Mucosa of descending colon (tissue), 3 donors: ENCODE data around the gene SDK2. TPM values are rescaled to one million over a fixed set of nuclear protein-coding genes. Genes with fewer than 3 reads are reported as not detected.
A peak's percentile ranks its signal among the peaks of the same experiment; 100 is the strongest.

Experiments used
- ATAC-seq: fragments of 200-7000 bp; cut with Tn5 transposase; one replicate; pipeline ENCODE4 v1.9.1; 2020; ENCODE audit warnings: mild to moderate bottlenecking, moderate library complexity
- DNase-seq, 3 donors: peaks; one replicate each; pipeline ENCODE4 v3.0.0-alpha.2; 2020
- H3K36me3 ChIP-seq: fragments of 200-600 bp; one replicate; pipeline ENCODE4 v1.8.0; 2021; ENCODE audit warnings: low read depth, mild to moderate bottlenecking
- H3K4me1 ChIP-seq: fragments of 200-600 bp; one replicate; pipeline ENCODE4 v1.8.0; 2021; ENCODE audit warnings: low read depth, mild to moderate bottlenecking
- H3K4me3 ChIP-seq: fragments of 200-600 bp; one replicate; pipeline ENCODE4 v1.8.0; 2021; ENCODE audit warnings: mild to moderate bottlenecking
- H3K9me3 ChIP-seq: fragments of 200-600 bp; one replicate; pipeline ENCODE4 v1.8.0; 2021; ENCODE audit warnings: mild to moderate bottlenecking
- intact Hi-C, 2 donors: fragments of 100-400 bp; cut with DNase I in 1 of 2; cut with micrococcal nuclease in 1 of 2; formaldehyde crosslinking; loops; one replicate each; pipeline versions ENCODE4 v1.11.0 to v1.11.1; 2022; cut with DNase I, micrococcal nuclease
- total RNA-seq, 3 donors: library from RNA; stranded (reverse); fragmentation: NEBNext Ultra II Directional in 2 of 3; extraction: Animal tissue kit (Norgen Biotek cat#: 25700) in 2 of 3; gene quantifications; one replicate each; pipeline versions ENCODE4 v1.2.1 to v1.2.4, GENCODE V29; 2021 to 2023
- TF ChIP-seq, protein P1 (sequence below): fragments of 200-600 bp; IDR thresholded peaks from one replicate; pipeline ENCODE4 v1.8.0; 2022; ENCODE audit warnings: antibody characterized with exemption, mild to moderate bottlenecking
- donor health status: DM: no; HTN: no; CAD: no; lungs with moderate emphysema.
- donor health status: DM: no; HTN: no; CAD: no.
- donor health status: DM: no; HTN: yes; CAD: no.

The SDK2 gene
- total RNA-seq, 3 donors from 2014 or later, result 1.2 to 1.6 (median 1.3) TPM

- DNase-seq (no peak), ATAC-seq (no peak)
- no peaks in the 10 kb centered on the region for H3K36me3 ChIP-seq
- TF ChIP-seq, protein P1, sequence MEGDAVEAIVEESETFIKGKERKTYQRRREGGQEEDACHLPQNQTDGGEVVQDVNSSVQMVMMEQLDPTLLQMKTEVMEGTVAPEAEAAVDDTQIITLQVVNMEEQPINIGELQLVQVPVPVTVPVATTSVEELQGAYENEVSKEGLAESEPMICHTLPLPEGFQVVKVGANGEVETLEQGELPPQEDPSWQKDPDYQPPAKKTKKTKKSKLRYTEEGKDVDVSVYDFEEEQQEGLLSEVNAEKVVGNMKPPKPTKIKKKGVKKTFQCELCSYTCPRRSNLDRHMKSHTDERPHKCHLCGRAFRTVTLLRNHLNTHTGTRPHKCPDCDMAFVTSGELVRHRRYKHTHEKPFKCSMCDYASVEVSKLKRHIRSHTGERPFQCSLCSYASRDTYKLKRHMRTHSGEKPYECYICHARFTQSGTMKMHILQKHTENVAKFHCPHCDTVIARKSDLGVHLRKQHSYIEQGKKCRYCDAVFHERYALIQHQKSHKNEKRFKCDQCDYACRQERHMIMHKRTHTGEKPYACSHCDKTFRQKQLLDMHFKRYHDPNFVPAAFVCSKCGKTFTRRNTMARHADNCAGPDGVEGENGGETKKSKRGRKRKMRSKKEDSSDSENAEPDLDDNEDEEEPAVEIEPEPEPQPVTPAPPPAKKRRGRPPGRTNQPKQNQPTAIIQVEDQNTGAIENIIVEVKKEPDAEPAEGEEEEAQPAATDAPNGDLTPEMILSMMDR, result no peak
- no peaks in the 10 kb centered on the region for H3K4me1 ChIP-seq
- intact Hi-C loops, result loop anchor here in 1 of 2 donors (5.0 kb wide), 1 partner anchor 96 kb away; the partner anchor contains the start of gene CPSF4L
- no peak overlapping the region for H3K4me3 ChIP-seq
- H3K9me3 ChIP-seq, result no peaks in the 10 kb centered on the region
Measured at GRCh38 chr17:73357981-73358380, 286.3 kb downstream of the SDK2 start.

GRCh38 chr17:73357318-73357717, 286.9 kb downstream of the SDK2 start:
- H3K36me3 ChIP-seq, result no peaks in the 10 kb centered on the region
- intact Hi-C loops, result loop anchor here in 1 of 2 donors (5.0 kb wide), 1 partner anchor 95 kb away; the partner anchor contains the start of gene CPSF4L
- no peaks in the 10 kb centered on the region for H3K4me1 ChIP-seq
- ATAC-seq (no peak), DNase-seq (peak in 1 of 3 donors; percentile 11)
- TF ChIP-seq, protein P1, result no peak
- no peaks in the 10 kb centered on the region for H3K9me3 ChIP-seq
- H3K4me3 ChIP-seq, result no peak overlapping the region

- TF ChIP-seq, protein P1, result no peak
- intact Hi-C loops, result loop anchor here in 1 of 2 donors (5.0 kb wide), 1 partner anchor 94 kb away; the partner anchor contains the start of gene CPSF4L
- no peak for ATAC-seq
Measured at GRCh38 chr17:73356561-73357170, 287.6 kb downstream of the SDK2 start.

DNA sequence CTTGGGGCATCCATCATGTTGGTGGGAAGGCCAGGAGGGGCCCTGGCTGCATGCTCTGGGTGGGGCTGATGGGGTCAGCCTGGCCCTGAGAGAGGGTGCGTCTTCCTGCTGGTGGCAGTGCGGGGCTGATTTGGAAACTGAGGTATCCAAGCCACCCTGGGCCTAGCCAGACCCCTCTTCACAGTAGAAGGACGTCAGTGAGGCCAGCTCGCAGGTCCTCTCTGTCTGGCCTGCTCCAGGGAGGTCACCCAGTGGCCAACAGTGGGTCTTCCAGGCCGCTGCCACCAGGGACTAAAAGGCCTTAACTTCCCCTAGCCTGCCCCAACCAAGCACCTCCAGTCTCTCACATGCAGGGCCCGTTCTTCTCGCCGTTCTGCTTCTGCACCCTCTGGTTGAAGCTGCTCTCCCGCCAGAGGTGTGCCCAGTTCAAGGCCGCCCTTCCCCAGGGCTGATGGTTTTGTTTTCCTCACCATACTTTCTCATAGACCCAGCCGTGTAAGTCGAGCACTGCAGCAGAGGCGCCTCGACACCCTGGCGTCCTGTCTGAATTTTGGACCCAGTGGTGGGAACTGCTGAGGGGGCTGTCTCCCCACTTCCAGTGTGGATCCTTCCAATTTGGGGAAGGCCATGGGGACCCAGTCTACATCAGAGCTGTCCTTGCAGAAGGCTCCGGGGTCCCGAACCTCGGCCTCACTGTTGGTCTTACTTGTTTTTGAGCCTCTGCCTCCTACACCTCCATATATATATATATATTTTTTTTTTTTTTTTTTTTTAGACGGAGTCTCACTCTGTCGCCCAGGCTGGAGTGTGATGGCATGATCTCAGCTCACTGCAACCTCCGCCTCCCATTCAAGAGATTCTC, 289.6 kb downstream of the SDK2 start:
- no peak for DNase-seq

More at GRCh38 chr17:73356561-73357170, 287.6 kb downstream of the SDK2 start:
- no peaks in the 10 kb centered on the region for H3K9me3 ChIP-seq
- DNase-seq, result no peak
- H3K4me3 ChIP-seq, result no peak overlapping the region
- H3K36me3 ChIP-seq, result no peaks in the 10 kb centered on the region
- H3K4me1 ChIP-seq, result no peaks in the 10 kb centered on the region

GRCh38 chr17:73352261-73352660, 292.0 kb downstream of the SDK2 start:
- DNase-seq (no peak), ATAC-seq (no peak)
- Histone ChIP-seq H3K36me3 (no peaks in the 10 kb centered on the region), H3K4me3 (no peak overlapping the region), H3K4me1 (no peaks in the 10 kb centered on the region), H3K9me3 (no peaks in the 10 kb centered on the region)
- TF ChIP-seq, protein P1, result no peak
- intact Hi-C loops, result no loop called here

More for the DNA sequence above, 289.6 kb downstream of the SDK2 start:
- no peak for ATAC-seq
- intact Hi-C loops, result loop anchor here in 1 of 2 donors (5.0 kb wide), 1 partner anchor 92 kb away; the partner anchor contains the start of gene CPSF4L
- Histone ChIP-seq H3K36me3 (no peaks in the 10 kb centered on the region), H3K4me1 (no peaks in the 10 kb centered on the region), H3K9me3 (no peaks in the 10 kb centered on the region), H3K4me3 (no peak overlapping the region)
- TF ChIP-seq, protein P1, result no peak
